C4-2B (cell line): ENCODE results near the gene GID4.

Source experiments
- ZFX ChIP-seq: fragments of 450-650 bp; IDR thresholded peaks from 2 replicates; pipeline ENCODE4 v1.6.1; 2017
- TF ChIP-seq, protein P1 (sequence below): fragments of 450-650 bp; conservative IDR thresholded peaks from 2 replicates; pipeline ENCODE4 v1.5.1; 2017; ENCODE audit warnings: mild to moderate bottlenecking

DNA sequence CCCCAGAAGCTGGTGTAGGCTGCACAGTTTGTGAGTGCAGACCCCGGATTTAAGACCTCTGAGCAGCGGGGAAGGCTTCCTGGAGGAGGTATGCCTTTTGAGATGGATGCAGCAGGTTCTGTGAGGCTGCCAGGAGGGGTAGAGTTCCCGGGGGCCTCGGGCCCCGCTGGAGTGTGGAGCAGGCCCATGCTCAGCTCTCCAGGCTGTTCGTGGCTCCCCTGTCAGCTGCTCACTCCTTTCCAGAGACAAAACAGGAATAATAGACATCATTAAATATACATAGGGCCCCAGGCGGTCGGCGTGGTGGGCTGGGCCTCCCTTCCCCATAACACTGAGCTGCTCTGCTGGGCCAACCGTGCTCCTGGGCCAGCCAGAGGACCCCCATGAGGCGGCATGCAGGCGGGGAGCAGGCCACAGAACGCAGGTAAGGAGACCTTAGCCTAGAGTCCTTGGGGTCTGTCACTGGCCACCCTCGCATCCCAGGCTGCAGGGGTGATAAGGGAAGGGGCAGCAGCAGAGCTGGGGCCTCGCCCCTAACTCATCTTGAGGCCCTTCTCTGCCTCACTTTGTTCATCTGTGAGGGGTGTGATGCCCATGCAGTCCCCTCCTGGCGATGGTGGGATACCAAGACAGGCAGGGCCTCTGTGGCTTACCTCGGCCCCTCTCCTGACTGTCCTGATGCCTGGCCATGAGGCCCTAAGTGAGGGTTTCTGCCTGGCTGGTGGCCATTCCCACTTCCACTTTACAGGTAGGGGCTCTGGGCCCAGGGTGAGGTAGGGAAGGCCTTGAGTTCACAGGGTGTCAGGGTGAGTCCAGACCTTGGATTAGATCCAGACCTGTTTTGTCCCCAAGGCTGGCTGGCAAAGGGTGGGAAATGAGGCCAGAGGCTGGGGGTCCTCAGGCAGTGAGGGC lies 69.4 kb downstream of the GID4 start, which contains the start of gene MYO15A:
- TF ChIP-seq, protein P1, sequence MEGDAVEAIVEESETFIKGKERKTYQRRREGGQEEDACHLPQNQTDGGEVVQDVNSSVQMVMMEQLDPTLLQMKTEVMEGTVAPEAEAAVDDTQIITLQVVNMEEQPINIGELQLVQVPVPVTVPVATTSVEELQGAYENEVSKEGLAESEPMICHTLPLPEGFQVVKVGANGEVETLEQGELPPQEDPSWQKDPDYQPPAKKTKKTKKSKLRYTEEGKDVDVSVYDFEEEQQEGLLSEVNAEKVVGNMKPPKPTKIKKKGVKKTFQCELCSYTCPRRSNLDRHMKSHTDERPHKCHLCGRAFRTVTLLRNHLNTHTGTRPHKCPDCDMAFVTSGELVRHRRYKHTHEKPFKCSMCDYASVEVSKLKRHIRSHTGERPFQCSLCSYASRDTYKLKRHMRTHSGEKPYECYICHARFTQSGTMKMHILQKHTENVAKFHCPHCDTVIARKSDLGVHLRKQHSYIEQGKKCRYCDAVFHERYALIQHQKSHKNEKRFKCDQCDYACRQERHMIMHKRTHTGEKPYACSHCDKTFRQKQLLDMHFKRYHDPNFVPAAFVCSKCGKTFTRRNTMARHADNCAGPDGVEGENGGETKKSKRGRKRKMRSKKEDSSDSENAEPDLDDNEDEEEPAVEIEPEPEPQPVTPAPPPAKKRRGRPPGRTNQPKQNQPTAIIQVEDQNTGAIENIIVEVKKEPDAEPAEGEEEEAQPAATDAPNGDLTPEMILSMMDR: no peak
- TF ChIP-seq ZFX: no peak
